H9 (cell line): Measurements from ENCODE around the gene C2orf68. TPM values are rescaled to one million over a fixed set of nuclear protein-coding genes. Genes with fewer than 3 reads are reported as not detected.

Experiments used
- DNase-seq: peaks from one replicate; pipeline ENCODE4 v3.0.0-alpha.2; 2017
- H2AFZ ChIP-seq: one replicate; pipeline ENCODE4 v1.6.1; 2013; ENCODE audit warnings: mild to moderate bottlenecking, low read length, control low read depth, moderate library complexity
- H2AK5ac ChIP-seq: 2 replicates; pipeline ENCODE4 v1.6.1; 2013; ENCODE audit warnings: low read length, control low read depth, mixed read lengths; ENCODE audit not compliant: insufficient read length
- H2BK120ac ChIP-seq: one replicate; pipeline ENCODE4 v1.6.1; 2013; ENCODE audit warnings: low read depth, mild to moderate bottlenecking, low read length, control low read depth, inconsistent platforms; ENCODE audit not compliant: poor library complexity, severe bottlenecking
- H2BK12ac ChIP-seq: 2 replicates; pipeline ENCODE4 v1.6.1; 2013; ENCODE audit warnings: low read length, control low read depth, mixed read lengths, low read depth; ENCODE audit not compliant: insufficient read length
- H2BK15ac ChIP-seq: 2 replicates; pipeline ENCODE4 v1.6.1; 2013; ENCODE audit warnings: low read depth, low read length, control low read depth
- H2BK20ac ChIP-seq: one replicate; pipeline ENCODE4 v1.6.1; 2013; ENCODE audit warnings: low read depth, mild to moderate bottlenecking, low read length, control low read depth, inconsistent platforms; ENCODE audit not compliant: poor library complexity, severe bottlenecking
- H2BK5ac ChIP-seq: 2 replicates; pipeline ENCODE4 v1.6.1; 2013; ENCODE audit warnings: low read length, control low read depth, mixed read lengths; ENCODE audit not compliant: insufficient read length
- H3K14ac ChIP-seq: 2 replicates; pipeline ENCODE4 v1.6.1; 2013; ENCODE audit warnings: low read length, control low read depth; ENCODE audit not compliant: insufficient read depth
- H3K18ac ChIP-seq: 2 replicates; pipeline ENCODE4 v1.6.1; 2013; ENCODE audit warnings: low read depth, mild to moderate bottlenecking, mixed read lengths, low read length, control low read depth; ENCODE audit not compliant: insufficient read length
- H3K23ac ChIP-seq: 2 replicates; pipeline ENCODE4 v1.6.1; 2013; ENCODE audit warnings: low read length, control low read depth, mixed read lengths, low read depth; ENCODE audit not compliant: insufficient read length
- H3K23me2 ChIP-seq: 2 replicates; pipeline ENCODE4 v1.6.1; 2013; ENCODE audit warnings: low read depth, mild to moderate bottlenecking, mixed read lengths, low read length, control low read depth; ENCODE audit not compliant: insufficient read length, poor library complexity, severe bottlenecking
- H3K27ac ChIP-seq: 2 replicates; pipeline ENCODE4 v1.5.1; 2013; ENCODE audit warnings: low read length, control low read depth, mixed read lengths, low read depth; ENCODE audit not compliant: insufficient read length
- H3K27me3 ChIP-seq: 2 replicates; pipeline ENCODE4 v1.6.1; 2013; ENCODE audit warnings: low read length, control low read depth, inconsistent platforms; ENCODE audit not compliant: insufficient read depth
- H3K4ac ChIP-seq: 2 replicates; pipeline ENCODE4 v1.6.1; 2013; ENCODE audit warnings: low read depth, mild to moderate bottlenecking, control low read depth, inconsistent platforms, low read length, moderate library complexity
- H3K4me1 ChIP-seq: 2 replicates; pipeline ENCODE4 v1.6.1; 2013; ENCODE audit warnings: low read length, control low read depth, inconsistent platforms; ENCODE audit not compliant: insufficient read depth
- H3K4me2 ChIP-seq: 2 replicates; pipeline ENCODE4 v1.6.1; 2013; ENCODE audit warnings: low read length, control low read depth, mixed read lengths; ENCODE audit not compliant: insufficient read length, insufficient read depth
- H3K56ac ChIP-seq: 2 replicates; pipeline ENCODE4 v1.6.1; 2013; ENCODE audit warnings: low read depth, mild to moderate bottlenecking, mixed read lengths, low read length, control low read depth; ENCODE audit not compliant: insufficient read length
- H3K79me1 ChIP-seq: 2 replicates; pipeline ENCODE4 v1.6.1; 2013; ENCODE audit warnings: low read depth, mild to moderate bottlenecking, moderate library complexity, low read length, control low read depth, inconsistent platforms; ENCODE audit not compliant: insufficient read depth, poor library complexity, severe bottlenecking
- H3K79me2 ChIP-seq: 2 replicates; pipeline ENCODE4 v1.6.1; 2013; ENCODE audit warnings: low read length, control low read depth, inconsistent platforms; ENCODE audit not compliant: insufficient read depth
- H3K9ac ChIP-seq: 2 replicates; pipeline ENCODE4 v1.6.1; 2013; ENCODE audit warnings: low read length, control low read depth, mixed read lengths; ENCODE audit not compliant: insufficient read length; ENCODE audit errors: extremely low read depth
- H3K9me3 ChIP-seq: one replicate; pipeline ENCODE4 v1.6.1; 2013; ENCODE audit warnings: low read depth, low read length, inconsistent platforms; ENCODE audit not compliant: control insufficient read depth
- H3T11ph ChIP-seq: one replicate; pipeline ENCODE4 v1.6.1; 2013; ENCODE audit warnings: mild to moderate bottlenecking, low read length, control low read depth, inconsistent platforms
- H4K20me1 ChIP-seq: one replicate; pipeline ENCODE4 v1.6.1; 2013; ENCODE audit not compliant: control insufficient read depth, insufficient read length, insufficient read depth
- H4K5ac ChIP-seq: 2 replicates; pipeline ENCODE4 v1.6.1; 2013; ENCODE audit warnings: low read depth, mild to moderate bottlenecking, mixed read lengths, low read length, control low read depth; ENCODE audit not compliant: insufficient read length
- H4K8ac ChIP-seq: replicated peaks from 2 replicates; pipeline ENCODE4 v1.6.1; 2013; ENCODE audit warnings: low read length, control low read depth, mixed read lengths, low read depth; ENCODE audit not compliant: insufficient read length
- H4K91ac ChIP-seq: 2 replicates; pipeline ENCODE4 v1.6.1; 2013; ENCODE audit warnings: low read depth, mild to moderate bottlenecking, moderate library complexity, mixed read lengths, low read length, control low read depth; ENCODE audit not compliant: insufficient read length
- H3K27ac Mint-ChIP-seq, 3 experiments: 2 replicates in 2 of 3; 3 replicates in 1 of 3; pipeline ENCODE4 v1.8.0; 2020 to 2021; ENCODE audit warnings: mixed read lengths in 3 of 3, mild to moderate bottlenecking in 1 of 3, moderate library complexity in 1 of 3
- H3K27me3 Mint-ChIP-seq: 2 replicates; pipeline ENCODE4 v1.8.0; 2021; ENCODE audit warnings: low read depth, mild to moderate bottlenecking, moderate library complexity, mixed read lengths
- H3K36me3 Mint-ChIP-seq, 3 experiments: 2 replicates in 2 of 3; 3 replicates in 1 of 3; pipeline ENCODE4 v1.8.0; 2020 to 2021; ENCODE audit warnings: low read depth in 3 of 3, mixed read lengths in 3 of 3; ENCODE audit not compliant: insufficient read depth in 1 of 3
- H3K4me1 Mint-ChIP-seq, 2 experiments: 2 replicates each; pipeline ENCODE4 v1.8.0; 2020; ENCODE audit warnings: mixed read lengths in 2 of 2
- H3K4me3 Mint-ChIP-seq, 2 experiments: 2 replicates in 1 of 2; 3 replicates in 1 of 2; pipeline ENCODE4 v1.8.0; 2020 to 2021; ENCODE audit warnings: mild to moderate bottlenecking in 2 of 2, mixed read lengths in 2 of 2, moderate library complexity in 1 of 2
- H3K9me3 Mint-ChIP-seq, 2 experiments: 2 replicates in 1 of 2; 3 replicates in 1 of 2; pipeline ENCODE4 v1.8.0; 2020; ENCODE audit warnings: mild to moderate bottlenecking in 2 of 2, mixed read lengths in 2 of 2, moderate library complexity in 1 of 2
- CTCF ChIP-seq: fragments of 200-600 bp; sonication (generic); conservative IDR thresholded peaks from 3 replicates; pipeline ENCODE4 v1.8.0; 2021; ENCODE audit warnings: antibody characterized with exemption, mild to moderate bottlenecking
- WGBS: extraction: QIAGEN DNeasy Blood & Tissue Kit; methylation state at CpG from one replicate; pipeline ENCODE4 v1.1.7; 2013; ENCODE audit warnings: missing lambda C conversion rate, low lambda C conversion rate, mixed read lengths; ENCODE audit not compliant: insufficient read length; ENCODE audit errors: extremely low coverage; 5-methylcytosine and 5-hydroxymethylcytosine counted together
- total RNA-seq: library from RNA; stranded (reverse); gene quantifications from 2 replicates; pipeline ENCODE4 v1.2.1, GENCODE V29; 2021

C2orf68 gene
- total RNA-seq, 1 experiment from 2014 or later: 39.6 TPM

- Histone ChIP-seq H4K5ac (no peak overlapping the region), H3K4ac (no peak overlapping the region), H2BK20ac (no peak overlapping the region), H3K4me1 (peaks cover 3% of the 10 kb centered on the region; the same call in 1 of the 2 replicates), H3K27me3 (no peaks in the 10 kb centered on the region; the same call in 1 of the 2 replicates), H2BK12ac (no peak overlapping the region), H3K4me2 (no peak overlapping the region), H3T11ph (no peak overlapping the region), H3K79me2 (no peaks in the 10 kb centered on the region), H3K14ac (no peak overlapping the region), H2BK120ac (no peak overlapping the region), H3K18ac (no peak overlapping the region), H3K9ac (no peak overlapping the region), H3K23ac (no peak overlapping the region), H3K23me2 (no peaks in the 10 kb centered on the region), H4K8ac (no peak overlapping the region), H4K20me1 (no peaks in the 10 kb centered on the region), H2AK5ac (no peak overlapping the region), H3K56ac (no peak overlapping the region), H3K79me1 (no peaks in the 10 kb centered on the region), H2BK5ac (no peak overlapping the region), H2BK15ac (no peak overlapping the region), H4K91ac (no peak overlapping the region), H2AFZ (no peak overlapping the region), H3K9me3 (no peaks in the 10 kb centered on the region), H3K27ac (no peak overlapping the region)
- no peak for TF ChIP-seq CTCF
- Mint-ChIP-seq H3K9me3 (peaks cover 0 to 2% of the 10 kb centered on the region in 2 experiments; a peak in 2 of 5 replicates), H3K4me3 (no peak overlapping the region), H3K27ac (no peak overlapping the region), H3K4me1 (peaks cover 33% of the 10 kb centered on the region in 2 experiments), H3K36me3 (no peaks in the 10 kb centered on the region), H3K27me3 (peaks cover 63% of the 10 kb centered on the region)
- DNase-seq: no peak
- WGBS: no CpG with 5 or more reads among the region's 8 CpGs
These were observed 36.1 kb downstream of the C2orf68 start for GRCh38 chr2:85575739-85576138.
